WTC11 (cell line): ENCODE measurements around the gene INO80.

Experiments
- ATF2 ChIP-seq: sonication (generic); formaldehyde crosslinking; IDR thresholded peaks from 2 replicates; pipeline ENCODE4 v1.8.1; 2022; ENCODE audit warnings: low read depth, missing genetic modification reagents, borderline replicate concordance
- CTCF ChIP-seq: fragments of 200-600 bp; IDR thresholded peaks from 2 replicates; pipeline ENCODE4 v1.8.0; 2022; ENCODE audit warnings: antibody characterized with exemption
- IRF2 ChIP-seq: sonication (generic); formaldehyde crosslinking; IDR thresholded peaks from 2 replicates; pipeline ENCODE4 v1.8.0; 2022; ENCODE audit warnings: low read depth, missing genetic modification reagents, borderline replicate concordance
- NFYB ChIP-seq: sonication (generic); formaldehyde crosslinking; conservative IDR thresholded peaks from 2 replicates; pipeline ENCODE4 v1.8.0; 2022; ENCODE audit warnings: low read depth, missing genetic modification reagents
- SP1 ChIP-seq: sonication (generic); formaldehyde crosslinking; conservative IDR thresholded peaks from 2 replicates; pipeline ENCODE4 v1.8.1; 2022; ENCODE audit warnings: missing genetic modification reagents
- TEAD4 ChIP-seq: sonication (generic); formaldehyde crosslinking; IDR thresholded peaks from 2 replicates; pipeline ENCODE4 v1.8.0; 2022; ENCODE audit warnings: mild to moderate bottlenecking, missing genetic modification reagents
- ZSCAN18 ChIP-seq: fragments of 250-450 bp; sonication (Bioruptor Pico); IDR thresholded peaks from 2 replicates; pipeline ENCODE4 v2.1.2; 2022; ENCODE audit warnings: mild to moderate bottlenecking, moderate library complexity

- no peak for TF ChIP-seq IRF2 (CRISPR knock-in tag)
- TF ChIP-seq CTCF = no peak
- no peak for TF ChIP-seq NFYB (CRISPR knock-in tag)
- TF ChIP-seq ATF2 (CRISPR knock-in tag) = no peak
- no peak for TF ChIP-seq SP1
- TF ChIP-seq TEAD4 = no peak
- no peak for TF ChIP-seq ZSCAN18
These were observed 31.1 kb downstream of the INO80 start for GRCh38 chr15:41085029-41085428.
